Measurements from ENCODE around the gene OR4F3.
"Not testable (repeated sequence)": the region's sequence is repeated elsewhere in the genome, so short reads cannot be mapped to it uniquely, and the experiment has no call there.

OR4F3 gene

GRCh38 chr5:181366968-181367367, at the start of gene OR4F3:
TSS of gene OR4F3 (plus strand) at chr5:181367268.
- not testable (repeated sequence) for H3K4me3 ChIP-seq (ENCODE audit: low read depth, low read length)
